Motor neuron (in vitro differentiated cells): ENCODE measurements around the gene SYCP3. TPM values are rescaled to one million over a fixed set of nuclear protein-coding genes. Genes with fewer than 3 reads are reported as not detected.

ENCODE experiments used
- ATAC-seq, 8 experiments: fragments of 200-7000 bp; cut with Tn5 transposase; replicated peaks in 6 of 8; 2 replicates each; pipeline ENCODE4 v1.8.0; 2021; ENCODE audit warnings: mild to moderate bottlenecking in 8 of 8, moderate library complexity in 8 of 8
- H3K27ac ChIP-seq, 2 donors: fragments of 250-450 bp; sonication (Bioruptor Pico); 2 replicates each; pipeline ENCODE4 v1.9.0; 2021; ENCODE audit warnings: antibody characterized with exemption in 2 of 2, mild to moderate bottlenecking in 2 of 2, moderate library complexity in 1 of 2
- H3K4me1 ChIP-seq, 2 donors: fragments of 250-450 bp; sonication (Bioruptor Pico); replicated peaks in 1 of 2; 2 replicates each; pipeline ENCODE4 v1.6.1; 2021; ENCODE audit warnings: antibody characterized with exemption in 2 of 2, mild to moderate bottlenecking in 2 of 2, moderate library complexity in 1 of 2
- H3K4me3 ChIP-seq, 5 donors: fragments of 250-450 bp; sonication (Bioruptor Pico); 2 replicates each; pipeline ENCODE4 v1.9.0; 2021; ENCODE audit warnings: antibody characterized with exemption in 5 of 5, mild to moderate bottlenecking in 5 of 5, moderate library complexity in 4 of 5
- WGBS, 10 experiments: fragments of 450-650 bp; shearing (Covaris generic); methylation state at CpG; one replicate each; pipeline ENCODE4 v1.0.0; 2022; 5-methylcytosine and 5-hydroxymethylcytosine counted together
- in situ Hi-C, 9 experiments: fragments of 400-800 bp; cut with MboI; loops; one replicate each; pipeline ENCODE4 v1.15.0; 2021; ENCODE audit warnings: low sequenced_read_pairs in 9 of 9, low pct_unique_long_range_greater_than_20kb in 2 of 9; ENCODE audit not compliant: unreplicated experiment in 9 of 9
- total RNA-seq, 8 experiments: library from RNA; unstranded; fragments of 300-600 nt; gene quantifications; 2 replicates each; pipeline versions ENCODE4 v1.2.3 to v1.2.4, GENCODE V29; 2022

Gene SYCP3
- 10 to 100 TPM in 1 of 8 experiments, 1 to 10 TPM in 1, under 1 TPM in 6; 0.60 to 15.7 (median 0.83) TPM for total RNA-seq

- 93 to 100% (median 97%) methylated on average over 5 to 21 of the region's 57 CpGs; no CpG with 5 or more reads in 4 of the 10 experiments for WGBS, 10 experiments
- Histone ChIP-seq H3K27ac (no peak within 1 kb of the TSS), H3K4me1 (no peaks in the 10 kb centered on the region), H3K4me3 (no peak within 1 kb of the TSS)
- ATAC-seq: no peak
- in situ Hi-C loops: loop anchor here in 1 of 9 experiments (25.0 kb wide), 1 partner anchor 327 kb away; the partner anchor contains the start of gene ARL1
Measured at GRCh38 chr12:101738920-101739665, at the start of gene SYCP3. TSS of gene SYCP3 (minus strand) at chr12:101739462. CDS start at chr12:101737935, 1,527 bp downstream.

DNA sequence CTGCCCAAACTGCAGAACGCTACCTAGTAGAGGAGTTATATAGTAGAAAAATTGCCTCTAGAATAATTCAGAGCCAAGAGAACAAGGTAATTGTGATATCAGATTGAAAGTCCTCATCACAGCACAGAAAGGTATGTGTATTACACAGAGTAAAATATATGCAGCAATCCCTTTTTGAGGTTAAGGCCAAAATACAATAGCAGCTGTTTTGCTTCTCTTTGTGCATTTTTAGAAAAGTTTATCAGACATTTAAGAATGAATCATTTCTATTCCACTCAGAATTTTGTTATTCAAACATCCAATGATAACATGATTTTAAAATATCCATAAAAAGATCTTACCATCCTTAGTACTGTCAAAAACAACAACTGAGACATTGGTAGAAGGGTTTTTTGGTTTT, 46.4 kb upstream of the SYCP3 start:
- no peak overlapping the region for H3K27ac ChIP-seq
- 50 to 100% (median 94%) methylated on average over 1 of the region's 1 CpG; no CpG with 5 or more reads in 4 of the 10 experiments for WGBS, 10 experiments
- no peak for ATAC-seq
- H3K4me1 ChIP-seq: no peaks in the 10 kb centered on the region
- H3K4me3 ChIP-seq: no peak overlapping the region
- in situ Hi-C loops: no loop called here

DNA sequence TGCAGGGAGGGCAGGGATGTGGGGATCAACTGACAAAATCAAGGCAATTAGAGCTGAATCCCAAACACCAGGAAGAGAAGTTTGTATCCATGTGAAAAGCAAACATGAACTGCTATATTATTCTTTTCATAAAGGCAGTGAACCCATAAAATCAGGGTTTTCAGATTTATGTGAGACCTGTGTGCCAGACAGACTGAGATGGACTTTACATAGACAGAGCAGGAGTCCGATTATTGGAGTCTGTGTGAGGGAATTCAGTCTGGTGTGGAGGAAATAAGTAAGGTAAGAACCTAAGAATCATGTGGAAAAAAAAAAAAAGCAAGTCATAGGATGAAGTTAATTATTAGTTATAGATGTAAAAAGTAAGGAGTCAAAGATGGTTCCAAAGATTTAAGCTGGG, 45.1 kb upstream of the SYCP3 start:
- no peak overlapping the region for H3K27ac ChIP-seq
- no peak overlapping the region for H3K4me3 ChIP-seq
- 75 to 100% (median 100%) methylated on average over 1 of the region's 1 CpG; no CpG with 5 or more reads in 2 of the 10 experiments for whole genome bisulfite sequencing, 10 experiments
- ATAC-seq: no peak
- in situ Hi-C loops: no loop called here
- H3K4me1 ChIP-seq: no peaks in the 10 kb centered on the region

DNA sequence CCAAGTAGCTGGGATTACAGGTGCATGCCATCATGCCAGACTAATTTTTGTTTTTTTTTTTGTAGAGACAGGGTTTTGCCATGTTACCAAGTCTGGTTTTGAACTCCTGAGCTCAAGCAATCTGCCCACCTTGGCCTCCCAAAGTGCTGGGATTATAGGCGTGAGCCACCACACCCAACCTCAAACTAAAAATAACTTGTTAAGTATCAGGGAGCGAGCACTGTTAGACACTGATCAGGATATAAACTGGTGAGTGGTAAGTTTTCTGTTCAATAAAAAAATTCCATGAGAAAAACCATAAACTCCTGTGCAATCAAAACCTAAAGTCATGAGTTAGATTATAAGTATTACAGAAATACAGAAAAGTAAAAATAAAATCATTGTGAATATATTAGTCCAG, 44.6 kb upstream of the SYCP3 start:
- no peak for ATAC-seq
- Histone ChIP-seq H3K4me1 (no peaks in the 10 kb centered on the region), H3K4me3 (no peak overlapping the region), H3K27ac (no peak overlapping the region)
- WGBS, 10 experiments: 0 to 100% (median 80%) methylated on average over 1 to 2 of the region's 2 CpGs
- in situ Hi-C loops: no loop called here

DNA sequence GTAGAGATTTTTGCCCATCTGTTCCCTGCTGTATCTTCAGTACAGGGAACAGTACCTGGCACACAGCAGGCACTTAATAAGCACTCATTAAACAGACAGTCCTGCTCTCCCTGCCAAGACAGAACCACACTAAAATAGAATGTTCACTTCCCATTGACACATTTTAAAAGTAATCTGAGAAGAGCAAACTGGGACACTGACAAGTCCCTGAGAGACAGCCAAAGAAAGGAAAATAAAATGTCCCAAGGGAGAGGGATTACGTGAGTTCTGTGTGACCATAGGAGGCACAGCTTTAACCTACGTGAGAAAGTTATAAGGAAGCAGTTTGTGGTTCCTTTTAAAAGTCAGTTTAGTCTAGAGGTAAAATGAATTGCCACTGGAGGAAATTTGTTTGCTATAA, 43.9 kb upstream of the SYCP3 start:
- WGBS, 10 experiments: 60 to 100% (median 94%) methylated on average over 1 to 2 of the region's 2 CpGs; no CpG with 5 or more reads in 2 of the 10 experiments
- Histone ChIP-seq H3K4me3 (no peak overlapping the region), H3K4me1 (no peaks in the 10 kb centered on the region), H3K27ac (no peak overlapping the region)
- in situ Hi-C loops: no loop called here
- ATAC-seq: no peak

DNA sequence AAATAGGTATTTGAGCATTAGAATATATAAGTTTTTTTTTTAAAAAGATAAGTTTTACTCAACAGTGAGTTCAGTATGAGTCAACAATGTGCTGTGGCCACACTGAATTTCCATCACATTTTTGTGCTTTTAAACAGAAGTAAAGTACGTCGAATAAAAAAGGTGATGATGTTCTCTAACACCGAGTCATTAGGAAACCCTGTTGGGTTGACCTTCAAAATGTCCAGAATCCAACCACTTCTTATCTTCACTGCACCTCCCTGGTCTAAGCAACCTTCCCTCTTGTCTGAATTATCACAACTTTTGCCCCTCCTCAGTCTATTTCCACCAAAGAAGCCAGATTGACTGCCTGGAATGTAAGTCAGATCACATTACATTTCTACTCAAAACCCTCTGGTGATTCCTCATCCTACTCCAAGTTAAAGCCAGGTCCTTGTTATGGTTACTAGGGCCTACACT, 43.0 kb upstream of the SYCP3 start:
- no peaks in the 10 kb centered on the region for H3K4me1 ChIP-seq
- whole genome bisulfite sequencing, 10 experiments: 38 to 100% (median 96%) methylated on average over 1 to 3 of the region's 3 CpGs; no CpG with 5 or more reads in 2 of the 10 experiments
- in situ Hi-C loops: no loop called here
- H3K27ac ChIP-seq: no peak overlapping the region
- H3K4me3 ChIP-seq: no peak overlapping the region
- no peak for ATAC-seq

GRCh38 chr12:101781834-101782233, 42.6 kb upstream of the SYCP3 start:
- no peak for ATAC-seq
- in situ Hi-C loops: no loop called here
- Histone ChIP-seq H3K4me3 (no peak overlapping the region), H3K27ac (no peak overlapping the region), H3K4me1 (no peaks in the 10 kb centered on the region)
- WGBS, 10 experiments: 78 to 100% (median 89%) methylated on average over 1 to 3 of the region's 3 CpGs; no CpG with 5 or more reads in 1 of the 10 experiments

- no peak overlapping the region for H3K4me3 ChIP-seq
- H3K27ac ChIP-seq: no peak overlapping the region
- WGBS, 10 experiments: 80 to 100% (median 93%) methylated on average over 1 to 2 of the region's 2 CpGs; no CpG with 5 or more reads in 1 of the 10 experiments
- in situ Hi-C loops: no loop called here
- no peak for ATAC-seq
- H3K4me1 ChIP-seq: no peaks in the 10 kb centered on the region
Measured at GRCh38 chr12:101780599-101780998, 41.3 kb upstream of the SYCP3 start.

GRCh38 chr12:101779626-101780025, 40.4 kb upstream of the SYCP3 start:
- in situ Hi-C loops: no loop called here
- no peak overlapping the region for H3K27ac ChIP-seq
- H3K4me3 ChIP-seq: no peak overlapping the region
- WGBS, 10 experiments: 60 to 100% (median 98%) methylated on average over 1 to 6 of the region's 6 CpGs
- ATAC-seq: no peak
- no peaks in the 10 kb centered on the region for H3K4me1 ChIP-seq

GRCh38 chr12:101779200-101779599, 39.9 kb upstream of the SYCP3 start:
- in situ Hi-C loops: no loop called here
- H3K4me3 ChIP-seq: no peak overlapping the region
- H3K4me1 ChIP-seq: no peaks in the 10 kb centered on the region
- ATAC-seq: no peak
- H3K27ac ChIP-seq: no peak overlapping the region
- 67 to 100% (median 92%) methylated on average over 1 to 3 of the region's 3 CpGs; no CpG with 5 or more reads in 2 of the 10 experiments for WGBS, 10 experiments

- WGBS, 10 experiments: 17 to 100% (median 77%) methylated on average over 1 to 4 of the region's 4 CpGs; no CpG with 5 or more reads in 2 of the 10 experiments
- no peak for ATAC-seq
- Histone ChIP-seq H3K4me3 (no peak overlapping the region), H3K4me1 (no peaks in the 10 kb centered on the region), H3K27ac (no peak overlapping the region)
- in situ Hi-C loops: no loop called here
Measured at GRCh38 chr12:101777978-101778377, 38.7 kb upstream of the SYCP3 start.

DNA sequence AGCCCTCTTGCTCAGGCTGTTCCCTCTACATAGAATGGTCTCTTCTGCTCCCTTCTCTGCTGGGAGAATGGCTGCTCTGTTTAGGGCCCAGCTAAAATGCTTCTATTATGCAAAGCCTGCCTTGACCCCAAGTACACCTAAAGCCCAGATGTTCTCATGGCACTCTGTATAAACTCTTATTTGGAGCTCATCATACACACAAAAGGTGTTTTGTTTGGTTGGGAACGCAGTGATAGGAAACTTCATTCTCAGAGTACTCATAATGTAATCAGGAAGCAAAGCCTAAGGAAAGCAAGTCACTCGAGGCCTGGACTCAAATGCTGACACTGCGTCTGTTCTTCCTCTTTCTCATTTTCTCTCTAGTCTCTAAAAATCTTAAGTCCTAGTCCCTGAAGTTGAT, 38.2 kb upstream of the SYCP3 start:
- Histone ChIP-seq H3K27ac (no peak overlapping the region), H3K4me3 (no peak overlapping the region), H3K4me1 (no peaks in the 10 kb centered on the region)
- WGBS, 10 experiments: 67 to 100% (median 86%) methylated on average over 1 to 3 of the region's 3 CpGs; no CpG with 5 or more reads in 4 of the 10 experiments
- ATAC-seq: no peak
- in situ Hi-C loops: no loop called here

DNA sequence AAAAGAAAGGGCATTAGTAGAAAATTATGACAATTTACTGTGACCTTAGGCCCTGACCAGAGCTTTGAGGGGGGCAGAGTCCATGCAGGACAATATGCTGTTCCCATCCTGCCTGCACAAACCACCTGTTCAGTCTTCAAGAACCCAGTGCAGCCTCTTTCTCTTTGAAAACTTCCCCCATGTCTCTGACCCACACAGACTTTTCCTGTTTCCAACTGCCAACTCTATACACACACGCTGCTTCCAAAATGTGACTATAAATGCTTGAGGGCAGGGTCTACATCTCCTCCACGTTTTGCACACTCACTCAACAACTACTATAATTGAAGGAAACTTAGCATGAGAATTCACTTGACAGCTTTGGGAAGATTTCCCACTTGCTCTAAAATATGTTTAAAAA, 36.6 kb upstream of the SYCP3 start:
- 60 to 100% (median 74%) methylated on average over 1 to 2 of the region's 2 CpGs; no CpG with 5 or more reads in 2 of the 10 experiments for WGBS, 10 experiments

More for the DNA sequence above, 36.6 kb upstream of the SYCP3 start:
- Histone ChIP-seq H3K4me1 (no peaks in the 10 kb centered on the region), H3K27ac (no peak overlapping the region), H3K4me3 (no peak overlapping the region)
- ATAC-seq: no peak
- in situ Hi-C loops: no loop called here
